ENCODE measurements around the gene USP2.

The USP2 gene

DNA sequence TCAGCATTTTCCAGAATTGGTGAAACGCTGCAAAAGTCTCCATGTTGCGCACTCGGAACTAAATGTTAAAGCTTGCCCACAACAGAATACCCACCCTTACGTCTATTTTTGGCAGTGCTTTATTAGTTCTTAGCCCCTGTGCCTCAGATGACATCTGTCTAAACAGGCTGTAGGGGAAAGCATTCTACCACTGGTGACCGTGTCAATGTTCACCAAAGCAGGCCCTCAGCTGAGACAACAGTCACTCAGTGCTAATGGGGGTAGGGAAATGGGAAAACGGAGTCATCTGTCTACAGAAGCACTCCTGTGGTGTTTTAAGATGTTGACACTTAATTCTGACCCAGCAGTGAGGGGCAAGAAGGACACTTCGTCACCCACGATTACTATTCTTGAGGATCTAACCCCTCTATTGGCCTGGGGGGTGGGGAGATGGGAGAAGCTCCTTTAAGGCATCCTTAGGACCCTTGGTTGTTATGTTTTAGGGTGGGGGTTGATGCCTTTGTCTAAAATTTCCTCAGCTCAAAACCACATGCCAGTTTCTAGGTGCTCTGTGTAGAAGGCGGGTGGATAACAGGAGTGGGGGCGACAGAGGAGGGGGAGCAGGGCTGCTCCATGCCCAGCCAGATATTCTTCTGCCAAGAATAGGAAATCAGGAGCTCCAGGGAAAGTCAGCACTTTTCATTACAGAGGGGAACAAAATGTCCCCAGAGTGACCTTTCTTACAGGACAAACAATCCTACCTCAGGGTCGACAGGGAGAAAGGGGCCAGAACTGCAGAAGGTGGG, 19.4 kb downstream of the USP2 start:
- H3K27ac ChIP-seq, result no peak overlapping the region
- no peaks in the 10 kb centered on the region for H3K36me3 ChIP-seq
- peaks cover 7 to 14% of the 10 kb centered on the region in 2 experiments for H3K4me1 ChIP-seq (ENCODE audit: control insufficient read depth in 1 of 2, insufficient read depth in 1 of 2, low read depth in 1 of 2, low read length in 1 of 2)
- no peak overlapping the region for H3K4me3 ChIP-seq (ENCODE audit: low read depth in 1 of 2, low read length in 1 of 2)
- H3K27me3 ChIP-seq, result peaks cover 94% of the 10 kb centered on the region
- TF ChIP-seq, protein P1, sequence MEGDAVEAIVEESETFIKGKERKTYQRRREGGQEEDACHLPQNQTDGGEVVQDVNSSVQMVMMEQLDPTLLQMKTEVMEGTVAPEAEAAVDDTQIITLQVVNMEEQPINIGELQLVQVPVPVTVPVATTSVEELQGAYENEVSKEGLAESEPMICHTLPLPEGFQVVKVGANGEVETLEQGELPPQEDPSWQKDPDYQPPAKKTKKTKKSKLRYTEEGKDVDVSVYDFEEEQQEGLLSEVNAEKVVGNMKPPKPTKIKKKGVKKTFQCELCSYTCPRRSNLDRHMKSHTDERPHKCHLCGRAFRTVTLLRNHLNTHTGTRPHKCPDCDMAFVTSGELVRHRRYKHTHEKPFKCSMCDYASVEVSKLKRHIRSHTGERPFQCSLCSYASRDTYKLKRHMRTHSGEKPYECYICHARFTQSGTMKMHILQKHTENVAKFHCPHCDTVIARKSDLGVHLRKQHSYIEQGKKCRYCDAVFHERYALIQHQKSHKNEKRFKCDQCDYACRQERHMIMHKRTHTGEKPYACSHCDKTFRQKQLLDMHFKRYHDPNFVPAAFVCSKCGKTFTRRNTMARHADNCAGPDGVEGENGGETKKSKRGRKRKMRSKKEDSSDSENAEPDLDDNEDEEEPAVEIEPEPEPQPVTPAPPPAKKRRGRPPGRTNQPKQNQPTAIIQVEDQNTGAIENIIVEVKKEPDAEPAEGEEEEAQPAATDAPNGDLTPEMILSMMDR (IDR thresholded peaks at IDR 0.05), result no peak
- no peaks in the 10 kb centered on the region for H3K9me3 ChIP-seq

DNA sequence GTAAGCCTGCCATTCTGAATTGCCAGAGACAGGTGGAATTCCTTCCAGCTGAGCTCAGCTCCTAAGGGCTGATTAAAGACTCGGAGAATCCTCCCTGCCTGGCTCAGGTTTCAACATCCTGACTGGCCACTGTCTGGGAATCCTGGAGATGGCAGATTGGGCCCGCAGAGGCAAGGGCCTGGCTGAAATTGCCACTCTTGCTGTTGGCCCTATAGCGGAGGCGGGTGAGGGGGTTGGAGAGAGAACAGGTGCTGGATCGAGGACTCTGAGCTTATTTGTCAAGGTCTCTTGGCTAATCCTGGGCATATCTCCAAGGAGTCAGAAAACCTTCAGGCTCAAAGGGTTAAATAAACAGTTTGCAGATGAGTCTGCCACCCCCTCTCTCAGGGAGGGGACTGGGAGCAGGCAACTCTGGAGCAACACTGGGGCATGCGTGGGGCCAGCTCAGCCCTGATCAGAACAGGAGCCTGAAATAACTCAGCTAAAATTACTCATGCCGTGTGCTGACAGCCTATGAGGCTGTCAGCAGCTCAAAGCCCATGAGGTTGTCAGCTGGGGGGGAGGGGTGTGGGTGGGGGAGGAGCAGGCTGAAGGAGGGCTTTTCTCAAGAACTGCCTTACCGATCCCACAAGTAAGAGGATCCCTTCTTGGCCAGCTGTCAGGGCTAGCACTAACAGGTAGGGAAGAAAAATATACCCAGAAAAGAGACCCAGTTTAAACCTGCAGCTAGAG, 20.3 kb downstream of the USP2 start:
- Histone ChIP-seq H3K36me3 (no peaks in the 10 kb centered on the region), H3K4me3 (ENCODE audit: low read depth in 1 of 2, low read length in 1 of 2) (no peak overlapping the region), H3K27ac (no peak overlapping the region), H3K4me1 (ENCODE audit: control insufficient read depth in 1 of 2, insufficient read depth in 1 of 2, low read depth in 1 of 2, low read length in 1 of 2) (peaks cover 12 to 22% of the 10 kb centered on the region in 2 experiments), H3K27me3 (peaks cover 94% of the 10 kb centered on the region), H3K9me3 (no peaks in the 10 kb centered on the region)
- TF ChIP-seq, protein P1 (IDR thresholded peaks at IDR 0.05), result no peak

DNA sequence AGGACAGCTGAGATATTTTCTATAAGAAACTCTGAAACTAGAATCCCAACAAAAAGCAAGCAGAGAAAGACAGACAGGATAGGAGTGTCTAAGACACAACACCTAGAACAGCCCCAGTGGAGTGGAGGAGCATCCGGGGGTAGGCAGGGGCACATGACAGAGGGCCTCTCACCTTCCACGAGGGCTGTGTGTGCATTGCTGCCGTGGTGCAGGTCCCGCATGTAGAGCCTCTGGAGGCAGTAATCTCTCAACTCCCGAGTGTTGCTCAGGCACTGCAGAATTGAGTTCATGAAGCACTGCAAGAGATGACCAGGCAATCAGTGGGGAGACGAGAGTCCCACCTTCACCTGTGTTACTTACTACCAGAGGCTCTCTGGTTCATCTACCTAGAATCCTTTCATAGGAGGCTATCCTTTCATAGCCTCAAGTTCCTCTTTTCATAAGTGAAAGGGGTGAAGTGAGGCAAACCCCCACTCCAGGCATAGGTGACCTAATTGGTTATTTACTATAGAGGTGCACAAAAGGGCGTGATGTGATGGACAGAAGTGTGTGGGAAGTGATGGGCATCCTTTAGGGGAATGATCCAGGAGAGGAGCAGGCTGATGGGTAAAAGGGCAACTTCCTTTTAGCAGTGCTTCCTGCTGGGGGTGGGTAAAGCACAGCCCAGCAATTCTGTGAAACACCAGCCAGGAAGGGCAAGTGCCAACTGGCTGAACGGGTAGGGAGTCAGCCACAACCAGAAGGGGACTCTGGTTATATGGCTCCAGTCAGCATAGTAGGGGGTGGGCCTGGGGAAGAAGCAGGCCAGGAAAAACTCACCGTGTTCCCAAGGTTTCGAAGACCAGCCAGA, 21.9 kb downstream of the USP2 start:
- H3K9me3 ChIP-seq, result no peaks in the 10 kb centered on the region
- TF ChIP-seq, protein P1 (IDR thresholded peaks at IDR 0.05), result no peak
- no peak overlapping the region for H3K4me3 ChIP-seq (ENCODE audit: low read depth in 1 of 2, low read length in 1 of 2)

DNA sequence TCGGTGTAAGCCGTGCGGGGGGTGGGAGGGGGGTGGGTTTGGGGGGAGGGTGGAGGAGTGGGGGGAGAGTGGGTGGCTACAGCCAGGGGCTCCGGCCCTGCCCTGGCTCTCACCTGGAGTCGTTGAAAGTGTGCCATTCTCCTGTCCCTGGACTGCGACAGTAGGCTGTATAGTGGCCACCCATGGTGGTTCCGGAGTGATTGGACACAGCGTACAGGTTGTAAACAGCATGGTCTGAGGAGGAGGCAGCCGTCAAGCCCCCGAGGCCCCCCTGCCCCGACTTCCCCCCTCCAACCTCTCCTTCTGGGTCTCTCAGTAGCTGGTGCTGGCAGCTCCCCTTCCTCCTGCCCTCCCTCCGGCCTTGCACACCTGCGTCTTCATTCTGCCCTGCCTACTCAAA, 24.4 kb downstream of the USP2 start:
- Histone ChIP-seq H3K9me3 (no peaks in the 10 kb centered on the region), H3K27ac (no peak overlapping the region), H3K36me3 (no peaks in the 10 kb centered on the region), H3K4me3 (ENCODE audit: low read depth in 1 of 2, low read length in 1 of 2) (peak overlapping the region in 1 of 2 experiments; percentile 74), H3K27me3 (peaks cover 89% of the 10 kb centered on the region), H3K4me1 (ENCODE audit: control insufficient read depth in 1 of 2, insufficient read depth in 1 of 2, low read depth in 1 of 2, low read length in 1 of 2) (peaks cover 8 to 10% of the 10 kb centered on the region in 2 experiments)
- TF ChIP-seq, protein P1 (IDR thresholded peaks at IDR 0.05), result no peak

More for the DNA sequence above, 21.9 kb downstream of the USP2 start:
- peaks cover 14 to 24% of the 10 kb centered on the region in 2 experiments for H3K4me1 ChIP-seq (ENCODE audit: control insufficient read depth in 1 of 2, insufficient read depth in 1 of 2, low read depth in 1 of 2, low read length in 1 of 2)
- H3K27ac ChIP-seq, result no peak overlapping the region
- H3K36me3 ChIP-seq, result no peaks in the 10 kb centered on the region
- H3K27me3 ChIP-seq, result peaks cover 94% of the 10 kb centered on the region

DNA sequence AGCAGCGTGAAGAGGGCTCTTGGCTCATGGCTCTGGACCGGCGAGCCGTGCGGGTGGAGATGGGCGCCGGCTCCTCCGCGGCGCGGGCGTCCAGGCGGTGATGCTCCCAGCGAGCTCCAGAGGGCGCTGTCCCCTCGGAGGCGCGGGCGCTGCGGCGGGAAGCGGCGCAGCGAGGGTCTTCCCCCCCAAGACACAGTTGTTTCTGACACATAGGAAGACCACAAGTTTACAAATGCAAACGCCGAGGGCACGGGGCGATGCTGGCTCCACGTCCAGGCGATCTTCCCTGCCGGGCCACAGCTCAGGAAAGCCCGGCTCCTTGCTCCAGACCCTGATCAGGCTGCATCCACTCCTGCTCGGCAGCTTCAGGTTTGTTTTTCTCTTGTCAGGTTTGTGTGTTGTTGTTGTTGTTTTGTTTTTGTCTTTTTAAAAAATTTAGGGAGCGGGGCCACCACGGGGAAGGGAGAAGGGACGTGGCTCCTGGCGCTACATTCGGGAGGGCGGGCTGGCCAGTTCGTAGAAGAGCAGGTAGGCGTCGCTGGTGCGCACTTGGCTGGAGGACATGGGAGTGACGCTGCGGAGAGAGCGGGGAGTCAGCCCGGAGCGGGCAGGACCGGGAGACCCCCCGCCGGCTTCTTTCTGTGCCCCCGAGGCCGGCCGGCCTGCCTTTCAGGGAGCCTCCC, 25.0 kb downstream of the USP2 start:
- Histone ChIP-seq H3K27me3 (peaks cover 89% of the 10 kb centered on the region), H3K9me3 (no peaks in the 10 kb centered on the region), H3K4me3 (ENCODE audit: low read depth in 1 of 2, low read length in 1 of 2) (peak overlapping the region; percentile 71 to 74), H3K4me1 (ENCODE audit: control insufficient read depth in 1 of 2, insufficient read depth in 1 of 2, low read depth in 1 of 2, low read length in 1 of 2) (peaks cover 8 to 10% of the 10 kb centered on the region in 2 experiments), H3K27ac (no peak overlapping the region), H3K36me3 (no peaks in the 10 kb centered on the region)
- TF ChIP-seq, protein P1 (IDR thresholded peaks at IDR 0.05), result peak; percentile 84
